ENCODE data around the gene OR10T2. TPM values are rescaled to one million over a fixed set of nuclear protein-coding genes. Genes with fewer than 3 reads are reported as not detected.

OR10T2 gene
- total and polyA plus RNA-seq, 2 experiments from 2014 or later = not detected

- H3K36me3 ChIP-seq (replicated peaks; ENCODE audit: insufficient read depth, low read depth) = no peaks in the 10 kb centered on the region
- 78% methylated on average over 1 of the region's 1 CpG for WGBS (ENCODE audit: low lambda C conversion rate, missing lambda C conversion rate)
- no peak within 1 kb of the TSS for H2AFZ ChIP-seq
- no peak for DNase-seq (ENCODE audit: low spot score)
- no peaks in the 10 kb centered on the region for H4K20me1 ChIP-seq (ENCODE audit: insufficient read depth, poor library complexity, severe bottlenecking)
- no peaks in the 10 kb centered on the region for H3K79me2 ChIP-seq
- no peaks in the 10 kb centered on the region for H3K27me3 ChIP-seq
- no peaks in the 10 kb centered on the region for H3K4me1 ChIP-seq (ENCODE audit: insufficient read depth)
- peaks cover 2% of the 10 kb centered on the region for H3K9me2 ChIP-seq (replicated peaks; ENCODE audit: insufficient read depth)
- no peak within 1 kb of the TSS for H3K4me2 ChIP-seq
- no peak within 1 kb of the TSS for H3K27ac ChIP-seq
- no peaks in the 10 kb centered on the region for H3K9me3 ChIP-seq (ENCODE audit: low read depth)
- TF ChIP-seq EZH2 (IDR thresholded peaks at IDR 0.05; ENCODE audit: borderline replicate concordance) (no peak), CTCF (IDR thresholded peaks at IDR 0.05; ENCODE audit: poor library complexity) (no peak), EZH2phosphoT487 (IDR thresholded peaks at IDR 0.05; ENCODE audit: low read depth, severe bottlenecking, unreplicated experiment) (no peak)
- H3K4me3 ChIP-seq = no peak within 1 kb of the TSS
Observed at GRCh38 chr1:158426137-158426536, 26.9 kb upstream of the OR10T2 start, which contains the start of gene OR10K2. Gene OR10K2, minus strand, starts transcription at chr1:158426237. Its CDS starts 5,371 bp downstream, at chr1:158420866.

GRCh38 chr1:158425027-158425426 is 25.8 kb upstream of the OR10T2 start:
- Histone ChIP-seq H3K9me2 (replicated peaks; ENCODE audit: insufficient read depth) (peaks cover 2% of the 10 kb centered on the region), H3K79me2 (no peaks in the 10 kb centered on the region), H4K20me1 (ENCODE audit: insufficient read depth, poor library complexity, severe bottlenecking) (no peaks in the 10 kb centered on the region), H3K4me2 (no peak overlapping the region), H2AFZ (no peak overlapping the region), H3K9me3 (ENCODE audit: low read depth) (no peaks in the 10 kb centered on the region), H3K4me3 (no peak overlapping the region), H3K4me1 (ENCODE audit: insufficient read depth) (no peaks in the 10 kb centered on the region), H3K36me3 (replicated peaks; ENCODE audit: insufficient read depth, low read depth) (no peaks in the 10 kb centered on the region), H3K27me3 (no peaks in the 10 kb centered on the region), H3K27ac (no peak overlapping the region)
- TF ChIP-seq CTCF (IDR thresholded peaks at IDR 0.05; ENCODE audit: poor library complexity) (peak; percentile 5), EZH2 (IDR thresholded peaks at IDR 0.05; ENCODE audit: borderline replicate concordance) (no peak)
- no peak for DNase-seq (ENCODE audit: low spot score)

GRCh38 chr1:158422212-158422611 is 22.9 kb upstream of the OR10T2 start:
- Histone ChIP-seq H3K27me3 (no peaks in the 10 kb centered on the region), H3K27ac (no peak overlapping the region), H3K4me2 (no peak overlapping the region), H3K9me3 (ENCODE audit: low read depth) (no peaks in the 10 kb centered on the region), H3K9me2 (replicated peaks; ENCODE audit: insufficient read depth) (peaks cover 2% of the 10 kb centered on the region), H4K20me1 (ENCODE audit: insufficient read depth, poor library complexity, severe bottlenecking) (no peaks in the 10 kb centered on the region), H3K79me2 (no peaks in the 10 kb centered on the region), H2AFZ (no peak overlapping the region), H3K36me3 (replicated peaks; ENCODE audit: insufficient read depth, low read depth) (no peaks in the 10 kb centered on the region), H3K4me3 (no peak overlapping the region), H3K4me1 (ENCODE audit: insufficient read depth) (no peaks in the 10 kb centered on the region)
- DNase-seq (ENCODE audit: low spot score) = no peak
- no peak for TF ChIP-seq CTCF (IDR thresholded peaks at IDR 0.05; ENCODE audit: poor library complexity)
- no peak for TF ChIP-seq EZH2 (IDR thresholded peaks at IDR 0.05; ENCODE audit: borderline replicate concordance)
- TF ChIP-seq EZH2phosphoT487 (IDR thresholded peaks at IDR 0.05; ENCODE audit: low read depth, severe bottlenecking, unreplicated experiment) = no peak

- DNase-seq (ENCODE audit: low spot score) = no peak
- no peaks in the 10 kb centered on the region for H3K36me3 ChIP-seq (replicated peaks; ENCODE audit: insufficient read depth, low read depth)
- H3K79me2 ChIP-seq = no peaks in the 10 kb centered on the region
- no peak overlapping the region for H3K27ac ChIP-seq
- no peak for TF ChIP-seq EZH2 (IDR thresholded peaks at IDR 0.05; ENCODE audit: borderline replicate concordance)
- no peak for TF ChIP-seq EZH2phosphoT487 (IDR thresholded peaks at IDR 0.05; ENCODE audit: low read depth, severe bottlenecking, unreplicated experiment)
- TF ChIP-seq CTCF (IDR thresholded peaks at IDR 0.05; ENCODE audit: poor library complexity) = no peak
- no peaks in the 10 kb centered on the region for H3K4me1 ChIP-seq (ENCODE audit: insufficient read depth)
- H4K20me1 ChIP-seq (ENCODE audit: insufficient read depth, poor library complexity, severe bottlenecking) = no peaks in the 10 kb centered on the region
- H3K9me2 ChIP-seq (replicated peaks; ENCODE audit: insufficient read depth) = no peaks in the 10 kb centered on the region
- no peak overlapping the region for H2AFZ ChIP-seq
- H3K4me3 ChIP-seq = no peak overlapping the region
- H3K27me3 ChIP-seq = no peaks in the 10 kb centered on the region
- H3K4me2 ChIP-seq = no peak overlapping the region
- H3K9me3 ChIP-seq (ENCODE audit: low read depth) = no peaks in the 10 kb centered on the region
Observed at GRCh38 chr1:158417586-158417985, 18.3 kb upstream of the OR10T2 start.

All from hepatocyte (in vitro differentiated cells).